Neural progenitor cell (in vitro differentiated cells): Measurements from ENCODE around the gene ZNF516.

ENCODE experiments used
- CTCF ChIP-seq: fragments of 200-600 bp; sonication (generic); IDR thresholded peaks from 2 replicates; pipeline ENCODE4 v1.5.1; 2017; ENCODE audit warnings: antibody characterized with exemption, mild to moderate bottlenecking
- EZH2phosphoT487 ChIP-seq: fragments of 200-600 bp; sonication (generic); IDR thresholded peaks from 2 replicates; pipeline ENCODE4 v1.6.1; 2017; ENCODE audit warnings: antibody characterized with exemption

GRCh38 chr18:76404345-76404831, 90.7 kb downstream of the ZNF516 start:
- TF ChIP-seq CTCF, result no peak
- no peak for TF ChIP-seq EZH2phosphoT487
